GM23338 (cell line): Measurements from ENCODE around the gene PAXX. TPM values are rescaled to one million over a fixed set of nuclear protein-coding genes. Genes with fewer than 3 reads are reported as not detected.

Experiments used
- ATAC-seq: fragments of 200-7000 bp; cut with Tn5 transposase; 3 replicates; pipeline ENCODE4 v1.9.1; 2020
- DNase-seq: peaks from one replicate; pipeline ENCODE4 v3.0.0-alpha.2; 2015; ENCODE audit warnings: low spot score
- H2AFZ ChIP-seq: fragments of 200-600 bp; sonication (generic); 2 replicates; pipeline ENCODE4 v1.8.0; 2016; ENCODE audit warnings: antibody characterized with exemption, mild to moderate bottlenecking, moderate library complexity
- H3F3A ChIP-seq: fragments of 200-600 bp; sonication (generic); replicated peaks from 2 replicates; pipeline ENCODE4 v1.8.0; 2017; ENCODE audit warnings: antibody characterized with exemption, mixed run types, low read depth
- H3K27ac ChIP-seq: fragments of 200-600 bp; sonication (generic); 2 replicates; pipeline ENCODE4 v1.6.1; 2016; ENCODE audit warnings: low read depth
- H3K27me3 ChIP-seq: fragments of 200-600 bp; sonication (generic); 2 replicates; pipeline ENCODE4 v1.8.0; 2016; ENCODE audit warnings: mild to moderate bottlenecking, mixed run types, moderate library complexity; ENCODE audit not compliant: insufficient read depth
- H3K36me3 ChIP-seq: fragments of 200-600 bp; sonication (generic); 2 replicates; pipeline ENCODE4 v1.8.0; 2016; ENCODE audit warnings: mild to moderate bottlenecking; ENCODE audit not compliant: insufficient read depth
- H3K4me1 ChIP-seq: fragments of 200-600 bp; sonication (generic); 2 replicates; pipeline ENCODE4 v1.8.0; 2016; ENCODE audit warnings: mild to moderate bottlenecking, moderate library complexity; ENCODE audit not compliant: insufficient read depth
- H3K4me2 ChIP-seq: fragments of 200-600 bp; sonication (generic); 2 replicates; pipeline ENCODE4 v1.7.1; 2017; ENCODE audit warnings: mixed run types
- H3K4me3 ChIP-seq: fragments of 200-600 bp; sonication (generic); 2 replicates; pipeline ENCODE4 v1.6.1; 2016; ENCODE audit warnings: mixed run types
- H3K79me2 ChIP-seq: fragments of 200-600 bp; sonication (generic); replicated peaks from 2 replicates; pipeline ENCODE4 v1.8.0; 2017; ENCODE audit warnings: mild to moderate bottlenecking; ENCODE audit not compliant: insufficient read depth
- H3K9me2 ChIP-seq: fragments of 200-600 bp; sonication (generic); 2 replicates; pipeline ENCODE4 v1.8.0; 2017; ENCODE audit not compliant: insufficient read depth
- H4K20me1 ChIP-seq: fragments of 200-600 bp; sonication (generic); replicated peaks from 2 replicates; pipeline ENCODE4 v1.8.0; 2017; ENCODE audit warnings: mild to moderate bottlenecking; ENCODE audit not compliant: insufficient read depth
- H3K27ac Mint-ChIP-seq: 2 replicates; pipeline ENCODE4 v1.8.0; 2020; ENCODE audit warnings: inconsistent platforms, mild to moderate bottlenecking, moderate library complexity, mixed read lengths
- H3K27me3 Mint-ChIP-seq: 3 replicates; pipeline ENCODE4 v1.8.0; 2022; ENCODE audit warnings: low read depth, mild to moderate bottlenecking, moderate library complexity, mixed read lengths, inconsistent platforms; ENCODE audit not compliant: insufficient read depth, poor library complexity
- H3K36me3 Mint-ChIP-seq: 3 replicates; pipeline ENCODE4 v1.8.0; 2021; ENCODE audit warnings: low read depth, mild to moderate bottlenecking, inconsistent platforms, moderate library complexity, mixed read lengths
- H3K4me1 Mint-ChIP-seq: 3 replicates; pipeline ENCODE4 v1.8.0; 2020; ENCODE audit warnings: mild to moderate bottlenecking, inconsistent platforms, mixed read lengths
- H3K4me3 Mint-ChIP-seq: 3 replicates; pipeline ENCODE4 v1.8.0; 2021; ENCODE audit warnings: moderate library complexity, mild to moderate bottlenecking, inconsistent platforms, mixed read lengths
- H3K9me3 Mint-ChIP-seq: 3 replicates; pipeline ENCODE4 v1.8.0; 2020; ENCODE audit warnings: moderate library complexity, mild to moderate bottlenecking, inconsistent platforms, mixed read lengths
- CREB1 ChIP-seq: fragments of 250-450 bp; sonication (Bioruptor Pico); IDR thresholded peaks from 2 replicates; pipeline ENCODE4 v1.5.0; 2020; ENCODE audit warnings: low read depth, mild to moderate bottlenecking, moderate library complexity
- CTCF ChIP-seq, 2 experiments: fragments of 200-600 bp in 1 of 2; sonication (generic) in 1 of 2; conservative IDR thresholded peaks; 2 replicates each; pipeline versions ENCODE4 v1.5.1 to v1.6.1; 2016 to 2017; ENCODE audit warnings: antibody characterized with exemption in 2 of 2, low read depth in 2 of 2, mild to moderate bottlenecking in 2 of 2, moderate library complexity in 1 of 2
- ETS1 ChIP-seq: IDR thresholded peaks from 2 replicates; pipeline ENCODE4 v1.6.1; 2016; ENCODE audit warnings: antibody characterized with exemption
- EZH2 ChIP-seq: fragments of 200-600 bp; sonication (generic); IDR thresholded peaks from one replicate; pipeline ENCODE4 v1.8.0; 2017; ENCODE audit warnings: antibody characterized with exemption, mild to moderate bottlenecking, low read depth; ENCODE audit not compliant: unreplicated experiment
- EZH2phosphoT487 ChIP-seq: fragments of 200-600 bp; sonication (generic); IDR thresholded peaks from one replicate; pipeline ENCODE4 v1.8.1; 2018; ENCODE audit warnings: antibody characterized with exemption; ENCODE audit not compliant: unreplicated experiment
- JUNB ChIP-seq: IDR thresholded peaks from one replicate; pipeline ENCODE4 v1.6.1; 2016; ENCODE audit warnings: antibody characterized with exemption; ENCODE audit not compliant: unreplicated experiment
- NANOG ChIP-seq: IDR thresholded peaks from 2 replicates; pipeline ENCODE4 v1.6.1; 2016; ENCODE audit warnings: antibody characterized with exemption, borderline replicate concordance
- POLR2AphosphoS5 ChIP-seq: IDR thresholded peaks from 2 replicates; pipeline ENCODE4 v1.6.1; 2016; ENCODE audit warnings: antibody characterized with exemption, low read depth
- STAT1 ChIP-seq: IDR thresholded peaks from one replicate; pipeline ENCODE4 v1.6.1; 2016; ENCODE audit warnings: antibody characterized with exemption; ENCODE audit not compliant: unreplicated experiment
- ZNF114 ChIP-seq: fragments of 250-450 bp; sonication (Bioruptor Pico); IDR thresholded peaks from 2 replicates; pipeline ENCODE4 v1.5.0; 2020; ENCODE audit warnings: mild to moderate bottlenecking, moderate library complexity
- ZNF331 ChIP-seq: fragments of 250-450 bp; sonication (Bioruptor Pico); IDR thresholded peaks from 2 replicates; pipeline ENCODE4 v1.5.0; 2020; ENCODE audit warnings: low read depth, mild to moderate bottlenecking, moderate library complexity
- polyA plus RNA-seq: library from polyadenylated mRNA; unstranded; fragments of >200 nt; fragmentation: Nextera tagmentation; extraction: Ambion mirVana; gene quantifications from 2 replicates; pipeline ENCODE4 v1.2.1, GENCODE V29; 2016
- total RNA-seq: library from RNA; depleted of rRNA; stranded (reverse); fragments of >200 nt; shearing (Covaris generic); gene quantifications from 2 replicates; pipeline ENCODE4 v1.2.3, GENCODE V29; 2014
- TF ChIP-seq, protein P1 (sequence below): fragments of 250-450 bp; sonication (Bioruptor Pico); IDR thresholded peaks from 2 replicates; pipeline ENCODE4 v1.5.0; 2020; ENCODE audit warnings: mild to moderate bottlenecking, moderate library complexity
- TF ChIP-seq, protein P2 (sequence below): IDR thresholded peaks from one replicate; pipeline ENCODE4 v1.6.1; 2018; ENCODE audit warnings: antibody characterized with exemption; ENCODE audit not compliant: unreplicated experiment

Gene PAXX
- total and polyA plus RNA-seq, 2 experiments from 2014 or later, result 71.5 to 86.0 TPM

GRCh38 chr9:136969774-136970173, 22.4 kb upstream of the PAXX start:
- H3K36me3 Mint-ChIP-seq, result no peaks in the 10 kb centered on the region
- no peak overlapping the region for H3K4me3 ChIP-seq
- H3K4me3 Mint-ChIP-seq, result no peak overlapping the region
- peaks cover 9% of the 10 kb centered on the region for H3K4me1 ChIP-seq
- no peaks in the 10 kb centered on the region for H4K20me1 ChIP-seq
- no peaks in the 10 kb centered on the region for H3K36me3 ChIP-seq
- H3K27ac Mint-ChIP-seq, result no peak overlapping the region
- no peaks in the 10 kb centered on the region for H3K79me2 ChIP-seq
- H3K27ac ChIP-seq, result no peak overlapping the region
- H3K4me1 Mint-ChIP-seq, result peaks cover 9% of the 10 kb centered on the region
- H3K4me2 ChIP-seq, result no peak overlapping the region
- H3K9me2 ChIP-seq, result no peaks in the 10 kb centered on the region
- TF ChIP-seq ZNF331 (CRISPR knock-in tag) (no peak), EZH2phosphoT487 (no peak), CTCF (conservative IDR thresholded peaks at IDR 0.05; ENCODE audit: low read depth in 2 of 2) (no peak), EZH2 (no peak), CREB1 (CRISPR knock-in tag) (no peak), POLR2AphosphoS5 (no peak), NANOG (no peak), STAT1 (no peak), JUNB (no peak), ETS1 (no peak), ZNF114 (CRISPR knock-in tag) (no peak)
- TF ChIP-seq, protein P1, sequence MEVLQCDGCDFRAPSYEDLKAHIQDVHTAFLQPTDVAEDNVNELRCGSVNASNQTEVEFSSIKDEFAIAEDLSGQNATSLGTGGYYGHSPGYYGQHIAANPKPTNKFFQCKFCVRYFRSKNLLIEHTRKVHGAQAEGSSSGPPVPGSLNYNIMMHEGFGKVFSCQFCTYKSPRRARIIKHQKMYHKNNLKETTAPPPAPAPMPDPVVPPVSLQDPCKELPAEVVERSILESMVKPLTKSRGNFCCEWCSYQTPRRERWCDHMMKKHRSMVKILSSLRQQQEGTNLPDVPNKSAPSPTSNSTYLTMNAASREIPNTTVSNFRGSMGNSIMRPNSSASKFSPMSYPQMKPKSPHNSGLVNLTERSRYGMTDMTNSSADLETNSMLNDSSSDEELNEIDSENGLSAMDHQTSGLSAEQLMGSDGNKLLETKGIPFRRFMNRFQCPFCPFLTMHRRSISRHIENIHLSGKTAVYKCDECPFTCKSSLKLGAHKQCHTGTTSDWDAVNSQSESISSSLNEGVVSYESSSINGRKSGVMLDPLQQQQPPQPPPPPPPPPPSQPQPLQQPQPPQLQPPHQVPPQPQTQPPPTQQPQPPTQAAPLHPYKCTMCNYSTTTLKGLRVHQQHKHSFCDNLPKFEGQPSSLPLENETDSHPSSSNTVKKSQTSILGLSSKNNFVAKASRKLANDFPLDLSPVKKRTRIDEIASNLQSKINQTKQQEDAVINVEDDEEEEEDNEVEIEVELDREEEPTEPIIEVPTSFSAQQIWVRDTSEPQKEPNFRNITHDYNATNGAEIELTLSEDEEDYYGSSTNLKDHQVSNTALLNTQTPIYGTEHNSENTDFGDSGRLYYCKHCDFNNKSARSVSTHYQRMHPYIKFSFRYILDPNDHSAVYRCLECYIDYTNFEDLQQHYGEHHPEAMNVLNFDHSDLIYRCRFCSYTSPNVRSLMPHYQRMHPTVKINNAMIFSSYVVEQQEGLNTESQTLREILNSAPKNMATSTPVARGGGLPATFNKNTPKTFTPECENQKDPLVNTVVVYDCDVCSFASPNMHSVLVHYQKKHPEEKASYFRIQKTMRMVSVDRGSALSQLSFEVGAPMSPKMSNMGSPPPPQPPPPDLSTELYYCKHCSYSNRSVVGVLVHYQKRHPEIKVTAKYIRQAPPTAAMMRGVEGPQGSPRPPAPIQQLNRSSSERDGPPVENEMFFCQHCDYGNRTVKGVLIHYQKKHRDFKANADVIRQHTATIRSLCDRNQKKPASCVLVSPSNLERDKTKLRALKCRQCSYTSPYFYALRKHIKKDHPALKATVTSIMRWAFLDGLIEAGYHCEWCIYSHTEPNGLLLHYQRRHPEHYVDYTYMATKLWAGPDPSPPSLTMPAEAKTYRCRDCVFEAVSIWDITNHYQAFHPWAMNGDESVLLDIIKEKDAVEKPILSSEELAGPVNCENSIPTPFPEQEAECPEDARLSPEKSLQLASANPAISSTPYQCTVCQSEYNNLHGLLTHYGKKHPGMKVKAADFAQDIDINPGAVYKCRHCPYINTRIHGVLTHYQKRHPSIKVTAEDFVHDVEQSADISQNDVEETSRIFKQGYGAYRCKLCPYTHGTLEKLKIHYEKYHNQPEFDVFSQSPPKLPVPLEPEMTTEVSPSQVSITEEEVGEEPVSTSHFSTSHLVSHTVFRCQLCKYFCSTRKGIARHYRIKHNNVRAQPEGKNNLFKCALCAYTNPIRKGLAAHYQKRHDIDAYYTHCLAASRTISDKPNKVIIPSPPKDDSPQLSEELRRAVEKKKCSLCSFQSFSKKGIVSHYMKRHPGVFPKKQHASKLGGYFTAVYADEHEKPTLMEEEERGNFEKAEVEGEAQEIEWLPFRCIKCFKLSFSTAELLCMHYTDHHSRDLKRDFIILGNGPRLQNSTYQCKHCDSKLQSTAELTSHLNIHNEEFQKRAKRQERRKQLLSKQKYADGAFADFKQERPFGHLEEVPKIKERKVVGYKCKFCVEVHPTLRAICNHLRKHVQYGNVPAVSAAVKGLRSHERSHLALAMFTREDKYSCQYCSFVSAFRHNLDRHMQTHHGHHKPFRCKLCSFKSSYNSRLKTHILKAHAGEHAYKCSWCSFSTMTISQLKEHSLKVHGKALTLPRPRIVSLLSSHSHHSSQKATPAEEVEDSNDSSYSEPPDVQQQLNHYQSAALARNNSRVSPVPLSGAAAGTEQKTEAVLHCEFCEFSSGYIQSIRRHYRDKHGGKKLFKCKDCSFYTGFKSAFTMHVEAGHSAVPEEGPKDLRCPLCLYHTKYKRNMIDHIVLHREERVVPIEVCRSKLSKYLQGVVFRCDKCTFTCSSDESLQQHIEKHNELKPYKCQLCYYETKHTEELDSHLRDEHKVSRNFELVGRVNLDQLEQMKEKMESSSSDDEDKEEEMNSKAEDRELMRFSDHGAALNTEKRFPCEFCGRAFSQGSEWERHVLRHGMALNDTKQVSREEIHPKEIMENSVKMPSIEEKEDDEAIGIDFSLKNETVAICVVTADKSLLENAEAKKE (CRISPR knock-in tag), result no peak
- TF ChIP-seq, protein P2, sequence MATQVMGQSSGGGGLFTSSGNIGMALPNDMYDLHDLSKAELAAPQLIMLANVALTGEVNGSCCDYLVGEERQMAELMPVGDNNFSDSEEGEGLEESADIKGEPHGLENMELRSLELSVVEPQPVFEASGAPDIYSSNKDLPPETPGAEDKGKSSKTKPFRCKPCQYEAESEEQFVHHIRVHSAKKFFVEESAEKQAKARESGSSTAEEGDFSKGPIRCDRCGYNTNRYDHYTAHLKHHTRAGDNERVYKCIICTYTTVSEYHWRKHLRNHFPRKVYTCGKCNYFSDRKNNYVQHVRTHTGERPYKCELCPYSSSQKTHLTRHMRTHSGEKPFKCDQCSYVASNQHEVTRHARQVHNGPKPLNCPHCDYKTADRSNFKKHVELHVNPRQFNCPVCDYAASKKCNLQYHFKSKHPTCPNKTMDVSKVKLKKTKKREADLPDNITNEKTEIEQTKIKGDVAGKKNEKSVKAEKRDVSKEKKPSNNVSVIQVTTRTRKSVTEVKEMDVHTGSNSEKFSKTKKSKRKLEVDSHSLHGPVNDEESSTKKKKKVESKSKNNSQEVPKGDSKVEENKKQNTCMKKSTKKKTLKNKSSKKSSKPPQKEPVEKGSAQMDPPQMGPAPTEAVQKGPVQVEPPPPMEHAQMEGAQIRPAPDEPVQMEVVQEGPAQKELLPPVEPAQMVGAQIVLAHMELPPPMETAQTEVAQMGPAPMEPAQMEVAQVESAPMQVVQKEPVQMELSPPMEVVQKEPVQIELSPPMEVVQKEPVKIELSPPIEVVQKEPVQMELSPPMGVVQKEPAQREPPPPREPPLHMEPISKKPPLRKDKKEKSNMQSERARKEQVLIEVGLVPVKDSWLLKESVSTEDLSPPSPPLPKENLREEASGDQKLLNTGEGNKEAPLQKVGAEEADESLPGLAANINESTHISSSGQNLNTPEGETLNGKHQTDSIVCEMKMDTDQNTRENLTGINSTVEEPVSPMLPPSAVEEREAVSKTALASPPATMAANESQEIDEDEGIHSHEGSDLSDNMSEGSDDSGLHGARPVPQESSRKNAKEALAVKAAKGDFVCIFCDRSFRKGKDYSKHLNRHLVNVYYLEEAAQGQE, result no peak
- no peak for ATAC-seq
- H3F3A ChIP-seq, result no peaks in the 10 kb centered on the region
- peaks cover 5% of the 10 kb centered on the region for H3K27me3 Mint-ChIP-seq
- no peaks in the 10 kb centered on the region; the same call in 2 of the 3 replicates for H3K9me3 Mint-ChIP-seq
- no peak for DNase-seq
- H3K27me3 ChIP-seq, result no peaks in the 10 kb centered on the region
- no peak overlapping the region for H2AFZ ChIP-seq
